GM23248 (cell line): Measurements from ENCODE around the gene SELENOM. TPM values are rescaled to one million over a fixed set of nuclear protein-coding genes. Genes with fewer than 3 reads are reported as not detected.

Experiments
- DNase-seq: peaks from one replicate; pipeline ENCODE4 v3.0.0-alpha.2; 2015
- H2AFZ ChIP-seq: fragments of 200-600 bp; sonication (generic); 2 replicates; pipeline ENCODE4 v1.6.1; 2016; ENCODE audit warnings: antibody characterized with exemption
- H3F3A ChIP-seq: fragments of 200-600 bp; sonication (generic); 2 replicates; pipeline ENCODE4 v1.6.1; 2016; ENCODE audit warnings: mild to moderate bottlenecking, antibody characterized with exemption, mixed run types; ENCODE audit not compliant: insufficient read depth
- H3K27ac ChIP-seq: fragments of 200-600 bp; sonication (generic); 2 replicates; pipeline ENCODE4 v1.5.1; 2016; ENCODE audit warnings: mild to moderate bottlenecking
- H3K27me3 ChIP-seq: fragments of 200-600 bp; sonication (generic); replicated peaks from 2 replicates; pipeline ENCODE4 v1.6.1; 2016; ENCODE audit warnings: mild to moderate bottlenecking; ENCODE audit not compliant: insufficient read depth
- H3K36me3 ChIP-seq: fragments of 200-600 bp; sonication (generic); 2 replicates; pipeline ENCODE4 v1.6.1; 2016; ENCODE audit warnings: low read depth, mild to moderate bottlenecking
- H3K4me1 ChIP-seq: fragments of 200-600 bp; sonication (generic); 2 replicates; pipeline ENCODE4 v1.6.1; 2016; ENCODE audit warnings: mild to moderate bottlenecking; ENCODE audit not compliant: insufficient read depth
- H3K4me2 ChIP-seq: fragments of 200-600 bp; sonication (generic); one replicate; pipeline ENCODE4 v1.6.1; 2016; ENCODE audit warnings: mild to moderate bottlenecking; ENCODE audit not compliant: unreplicated experiment
- H3K4me3 ChIP-seq: fragments of 200-600 bp; sonication (generic); 2 replicates; pipeline ENCODE4 v1.5.1; 2016; ENCODE audit warnings: mild to moderate bottlenecking
- H3K79me2 ChIP-seq: fragments of 200-600 bp; sonication (generic); 2 replicates; pipeline ENCODE4 v1.6.1; 2016; ENCODE audit warnings: mild to moderate bottlenecking; ENCODE audit not compliant: insufficient read depth
- H3K9ac ChIP-seq: fragments of 200-600 bp; sonication (generic); 2 replicates; pipeline ENCODE4 v1.6.1; 2016; ENCODE audit warnings: mild to moderate bottlenecking
- H3K9me2 ChIP-seq: fragments of 200-600 bp; sonication (generic); 2 replicates; pipeline ENCODE4 v1.6.1; 2016; ENCODE audit warnings: mixed run types, mild to moderate bottlenecking, moderate library complexity; ENCODE audit not compliant: insufficient read depth
- H3K9me3 ChIP-seq: fragments of 200-600 bp; sonication (generic); one replicate; pipeline ENCODE4 v1.6.1; 2017; ENCODE audit warnings: low read depth
- H4K20me1 ChIP-seq: fragments of 200-600 bp; sonication (generic); 2 replicates; pipeline ENCODE4 v1.6.0; 2016; ENCODE audit not compliant: insufficient read depth
- EZH2 ChIP-seq: fragments of 200-600 bp; sonication (generic); IDR thresholded peaks from 2 replicates; pipeline ENCODE4 v1.6.1; 2018; ENCODE audit warnings: antibody characterized with exemption, mild to moderate bottlenecking; ENCODE audit not compliant: insufficient read depth, poor library complexity, severe bottlenecking
- EZH2phosphoT487 ChIP-seq: fragments of 200-600 bp; sonication (generic); IDR thresholded peaks from 2 replicates; pipeline ENCODE4 v1.6.1; 2018; ENCODE audit warnings: antibody characterized with exemption, moderate library complexity, mild to moderate bottlenecking, low read depth; ENCODE audit not compliant: insufficient read depth
- WGBS, 2 experiments: methylation state at CpG; one replicate each; pipeline ENCODE4 v1.1.6; 2015 to 2017; ENCODE audit warnings: low lambda C conversion rate in 2 of 2, low coverage in 1 of 2; ENCODE audit errors: missing lambda C conversion rate in 2 of 2; 5-methylcytosine and 5-hydroxymethylcytosine counted together
- in situ Hi-C: fragments of 300-500 bp; cut with MboI; formaldehyde crosslinking; loops from 2 replicates; pipeline ENCODE4 v1.15.0; 2020
- polyA plus RNA-seq: library from polyadenylated mRNA; unstranded; fragments of >200 nt; fragmentation: Nextera tagmentation; extraction: Ambion mirVana; gene quantifications from 2 replicates; pipeline ENCODE4 v1.2.1, GENCODE V29; 2016
- total RNA-seq: library from RNA; depleted of rRNA; stranded (reverse); fragments of >200 nt; shearing (Covaris generic); gene quantifications from 2 replicates; pipeline ENCODE4 v1.2.3, GENCODE V29; 2014

Gene SELENOM
- total and polyA plus RNA-seq, 2 experiments from 2014 or later, result 268 to 537 TPM

DNA sequence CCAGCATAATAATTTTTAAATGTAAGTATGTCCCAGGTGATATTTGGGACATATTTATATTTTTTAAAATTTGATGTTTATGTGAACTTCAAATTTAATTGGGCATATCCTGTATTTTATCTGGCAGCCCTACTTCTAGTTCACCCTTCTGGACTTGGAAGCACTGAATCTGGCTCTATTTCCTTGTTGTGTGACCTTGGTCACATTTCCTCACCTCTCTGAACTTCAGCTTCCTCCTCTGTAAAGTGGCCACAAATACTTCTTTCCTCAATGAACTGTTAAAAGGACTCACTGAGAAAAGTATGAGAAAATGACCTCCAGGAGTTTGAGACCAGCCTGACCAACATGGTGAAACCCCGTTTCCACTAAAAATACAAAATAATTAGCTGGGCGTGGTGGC lies 44.5 kb upstream of the SELENOM start:
- no peak overlapping the region for H3K4me3 ChIP-seq
- 79 to 94% methylated on average over 2 of the region's 2 CpGs for whole genome bisulfite sequencing, 2 experiments
- no peak overlapping the region for H3K27ac ChIP-seq
- no peaks in the 10 kb centered on the region for H3K9me2 ChIP-seq
- no peaks in the 10 kb centered on the region for H3K79me2 ChIP-seq
- H3K27me3 ChIP-seq, result no peaks in the 10 kb centered on the region
- H3K4me1 ChIP-seq, result peaks cover 10% of the 10 kb centered on the region
- peaks cover 4% of the 10 kb centered on the region for H3K9me3 ChIP-seq
- no peak overlapping the region for H2AFZ ChIP-seq
- no peak overlapping the region for H3K9ac ChIP-seq
- H3K4me2 ChIP-seq, result no peak overlapping the region
- no peaks in the 10 kb centered on the region for H3K36me3 ChIP-seq
- in situ Hi-C loops, result no loop called here
- no peaks in the 10 kb centered on the region for H4K20me1 ChIP-seq
- TF ChIP-seq EZH2 (no peak), EZH2phosphoT487 (no peak)
- no peak for DNase-seq
- peaks cover 6% of the 10 kb centered on the region; the same call in 1 of the 2 replicates for H3F3A ChIP-seq

DNA sequence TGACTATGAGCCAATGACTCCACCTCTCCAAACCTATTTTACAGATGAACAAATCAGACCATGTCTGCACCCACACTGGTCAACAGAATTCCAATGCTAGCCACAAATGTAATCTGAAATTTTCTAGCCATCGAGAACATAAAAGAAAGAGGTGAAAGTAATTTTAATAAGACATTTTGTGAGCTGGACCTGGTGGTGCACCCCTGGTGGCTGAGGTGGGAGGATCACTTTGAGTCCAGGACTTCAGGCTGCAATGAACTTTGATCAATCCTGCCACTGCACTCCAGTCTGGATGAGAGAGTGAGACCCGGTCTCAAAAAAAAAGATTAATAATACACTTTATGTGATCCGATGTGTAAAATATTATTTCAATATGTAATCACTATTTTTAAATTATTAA lies 43.2 kb upstream of the SELENOM start:
- H3K9me3 ChIP-seq, result peaks cover 8% of the 10 kb centered on the region
- peaks cover 6% of the 10 kb centered on the region; the same call in 1 of the 2 replicates for H3F3A ChIP-seq
- no peak overlapping the region for H3K4me3 ChIP-seq
- no peaks in the 10 kb centered on the region for H3K9me2 ChIP-seq
- no peak overlapping the region for H3K9ac ChIP-seq
- 48 to 49% methylated on average over 3 of the region's 3 CpGs for WGBS, 2 experiments
- no peaks in the 10 kb centered on the region for H4K20me1 ChIP-seq
- H3K4me1 ChIP-seq, result peaks cover 7% of the 10 kb centered on the region
- no peak overlapping the region for H3K27ac ChIP-seq
- TF ChIP-seq EZH2phosphoT487 (no peak), EZH2 (no peak)
- peak; percentile 30 for DNase-seq
- H3K79me2 ChIP-seq, result no peaks in the 10 kb centered on the region
- no peak overlapping the region for H2AFZ ChIP-seq
- no peaks in the 10 kb centered on the region for H3K27me3 ChIP-seq
- in situ Hi-C loops, result no loop called here
- H3K4me2 ChIP-seq, result no peak overlapping the region
- H3K36me3 ChIP-seq, result no peaks in the 10 kb centered on the region

GRCh38 chr22:31148953-31149627 lies 41.7 kb upstream of the SELENOM start:
- Histone ChIP-seq H3K27me3 (no peaks in the 10 kb centered on the region), H3K9ac (0 out of 2 replicates have a peak overlapping the region, but pooled peaks have one; percentile 8), H3K79me2 (no peaks in the 10 kb centered on the region), H3K36me3 (no peaks in the 10 kb centered on the region), H3K4me2 (no peak overlapping the region), H3F3A (no peaks in the 10 kb centered on the region), H3K9me2 (no peaks in the 10 kb centered on the region), H3K4me1 (no peaks in the 10 kb centered on the region), H2AFZ (peak overlapping the region; percentile 72), H3K27ac (no peak overlapping the region), H3K9me3 (peaks cover 8% of the 10 kb centered on the region), H4K20me1 (no peaks in the 10 kb centered on the region), H3K4me3 (no peak overlapping the region)
- TF ChIP-seq EZH2, result no peak
- no peak for TF ChIP-seq EZH2phosphoT487
- in situ Hi-C loops, result no loop called here
- peak; percentile 78 for DNase-seq
- 6 to 7% methylated on average over 5 of the region's 5 CpGs for WGBS, 2 experiments

DNA sequence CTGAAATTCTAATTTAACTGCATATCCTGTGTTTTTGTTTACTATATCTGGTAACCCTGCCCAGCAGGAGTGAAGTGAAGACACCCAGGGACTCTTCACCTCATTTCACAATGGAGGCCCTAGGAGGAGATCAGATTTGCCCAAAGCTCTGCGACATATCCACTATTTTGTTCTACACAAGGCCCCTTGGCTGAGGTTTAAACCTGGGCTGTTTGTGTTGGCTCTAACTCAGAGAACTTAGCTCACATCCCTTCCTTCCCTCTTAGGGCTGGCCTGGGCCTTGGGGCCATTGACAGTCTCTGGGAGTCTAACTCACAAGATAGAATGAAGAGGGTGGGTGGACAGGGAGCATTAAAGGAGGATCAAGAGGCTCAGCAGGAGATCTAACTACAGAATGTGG lies 41.1 kb upstream of the SELENOM start:
- H2AFZ ChIP-seq, result peak overlapping the region; percentile 72
- no peaks in the 10 kb centered on the region for H3K79me2 ChIP-seq
- H3K9me2 ChIP-seq, result no peaks in the 10 kb centered on the region
- no peak overlapping the region for H3K27ac ChIP-seq
- H3K4me1 ChIP-seq, result no peaks in the 10 kb centered on the region
- no peak overlapping the region for H3K4me3 ChIP-seq
- peaks cover 8% of the 10 kb centered on the region for H3K9me3 ChIP-seq
- WGBS, 2 experiments, result 78 to 88% methylated on average over 1 of the region's 1 CpG
- TF ChIP-seq EZH2, result no peak
- TF ChIP-seq EZH2phosphoT487, result no peak
- H4K20me1 ChIP-seq, result no peaks in the 10 kb centered on the region
- in situ Hi-C loops, result no loop called here
- no peaks in the 10 kb centered on the region for H3F3A ChIP-seq
- peak; percentile 11 for DNase-seq
- H3K4me2 ChIP-seq, result no peak overlapping the region
- no peaks in the 10 kb centered on the region for H3K36me3 ChIP-seq
- H3K9ac ChIP-seq, result 0 out of 2 replicates have a peak overlapping the region, but pooled peaks have one; percentile 8
- H3K27me3 ChIP-seq, result no peaks in the 10 kb centered on the region

DNA sequence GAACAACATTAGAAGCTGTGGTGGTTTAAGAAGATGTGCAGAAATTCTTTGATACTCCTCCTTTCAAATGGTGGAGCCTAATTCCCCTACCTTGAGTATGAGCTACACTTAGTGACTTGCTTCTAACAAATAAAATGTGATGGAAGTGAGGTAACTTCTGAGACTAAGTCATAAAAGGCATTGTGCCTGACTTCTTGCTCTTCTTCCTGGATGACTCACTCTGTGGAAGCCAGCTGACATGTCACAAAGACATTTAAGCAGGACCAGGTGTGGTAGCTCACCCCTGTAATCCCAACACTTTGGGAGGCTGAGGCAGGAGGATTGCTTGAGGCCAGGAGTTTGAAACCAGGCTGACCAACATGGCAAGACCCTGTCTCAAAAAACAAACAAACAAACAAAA lies 36.9 kb upstream of the SELENOM start:
- H3K9ac ChIP-seq, result no peak overlapping the region
- H3K9me3 ChIP-seq, result peaks cover 8% of the 10 kb centered on the region
- H4K20me1 ChIP-seq, result no peaks in the 10 kb centered on the region
- H3F3A ChIP-seq, result no peaks in the 10 kb centered on the region
- no peaks in the 10 kb centered on the region for H3K79me2 ChIP-seq
- peak; percentile 60 for DNase-seq
- in situ Hi-C loops, result no loop called here
- H3K4me1 ChIP-seq, result no peaks in the 10 kb centered on the region
- H3K27ac ChIP-seq, result no peak overlapping the region
- H3K36me3 ChIP-seq, result no peaks in the 10 kb centered on the region
- no peak overlapping the region for H3K4me2 ChIP-seq
- no peaks in the 10 kb centered on the region for H3K9me2 ChIP-seq
- H2AFZ ChIP-seq, result no peak overlapping the region
- peaks cover 14% of the 10 kb centered on the region for H3K27me3 ChIP-seq
- TF ChIP-seq EZH2, result no peak
- no peak for TF ChIP-seq EZH2phosphoT487
- H3K4me3 ChIP-seq, result no peak overlapping the region
